AG09319 (cell line): Measurements from ENCODE around the gene MARCO.

Experiments used
- DNase-seq: peaks from one replicate; pipeline ENCODE4 v3.0.0-alpha.2; 2010; ENCODE audit warnings: low read depth; ENCODE audit errors: extremely low read depth
- TF ChIP-seq, protein P1 (sequence below): IDR thresholded peaks from 2 replicates; pipeline ENCODE4 v1.5.1; 2011; ENCODE audit warnings: low read depth, mild to moderate bottlenecking, inconsistent platforms, low read length, moderate library complexity

MARCO gene, protein sequence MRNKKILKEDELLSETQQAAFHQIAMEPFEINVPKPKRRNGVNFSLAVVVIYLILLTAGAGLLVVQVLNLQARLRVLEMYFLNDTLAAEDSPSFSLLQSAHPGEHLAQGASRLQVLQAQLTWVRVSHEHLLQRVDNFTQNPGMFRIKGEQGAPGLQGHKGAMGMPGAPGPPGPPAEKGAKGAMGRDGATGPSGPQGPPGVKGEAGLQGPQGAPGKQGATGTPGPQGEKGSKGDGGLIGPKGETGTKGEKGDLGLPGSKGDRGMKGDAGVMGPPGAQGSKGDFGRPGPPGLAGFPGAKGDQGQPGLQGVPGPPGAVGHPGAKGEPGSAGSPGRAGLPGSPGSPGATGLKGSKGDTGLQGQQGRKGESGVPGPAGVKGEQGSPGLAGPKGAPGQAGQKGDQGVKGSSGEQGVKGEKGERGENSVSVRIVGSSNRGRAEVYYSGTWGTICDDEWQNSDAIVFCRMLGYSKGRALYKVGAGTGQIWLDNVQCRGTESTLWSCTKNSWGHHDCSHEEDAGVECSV

DNA sequence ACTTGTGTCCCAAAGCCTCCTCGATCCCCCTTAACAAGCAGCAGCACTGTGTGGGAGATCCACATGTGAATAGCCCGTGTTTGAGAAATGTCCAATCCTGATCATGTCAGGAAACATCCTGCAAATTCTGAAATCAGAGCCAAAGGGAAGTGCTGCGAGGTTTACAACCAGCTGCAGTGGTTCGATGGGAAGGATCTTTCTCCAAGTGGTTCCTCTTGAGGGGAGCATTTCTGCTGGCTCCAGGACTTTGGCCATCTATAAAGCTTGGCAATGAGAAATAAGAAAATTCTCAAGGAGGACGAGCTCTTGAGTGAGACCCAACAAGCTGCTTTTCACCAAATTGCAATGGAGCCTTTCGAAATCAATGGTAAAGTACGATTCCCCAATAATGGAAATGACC lies at the start of gene MARCO:
TSS of gene MARCO (plus strand) at position 164 of the 400 bp plus-strand sequence. CDS start at position 271, 107 bp downstream.
- TF ChIP-seq, protein P1, sequence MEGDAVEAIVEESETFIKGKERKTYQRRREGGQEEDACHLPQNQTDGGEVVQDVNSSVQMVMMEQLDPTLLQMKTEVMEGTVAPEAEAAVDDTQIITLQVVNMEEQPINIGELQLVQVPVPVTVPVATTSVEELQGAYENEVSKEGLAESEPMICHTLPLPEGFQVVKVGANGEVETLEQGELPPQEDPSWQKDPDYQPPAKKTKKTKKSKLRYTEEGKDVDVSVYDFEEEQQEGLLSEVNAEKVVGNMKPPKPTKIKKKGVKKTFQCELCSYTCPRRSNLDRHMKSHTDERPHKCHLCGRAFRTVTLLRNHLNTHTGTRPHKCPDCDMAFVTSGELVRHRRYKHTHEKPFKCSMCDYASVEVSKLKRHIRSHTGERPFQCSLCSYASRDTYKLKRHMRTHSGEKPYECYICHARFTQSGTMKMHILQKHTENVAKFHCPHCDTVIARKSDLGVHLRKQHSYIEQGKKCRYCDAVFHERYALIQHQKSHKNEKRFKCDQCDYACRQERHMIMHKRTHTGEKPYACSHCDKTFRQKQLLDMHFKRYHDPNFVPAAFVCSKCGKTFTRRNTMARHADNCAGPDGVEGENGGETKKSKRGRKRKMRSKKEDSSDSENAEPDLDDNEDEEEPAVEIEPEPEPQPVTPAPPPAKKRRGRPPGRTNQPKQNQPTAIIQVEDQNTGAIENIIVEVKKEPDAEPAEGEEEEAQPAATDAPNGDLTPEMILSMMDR: no peak

DNA sequence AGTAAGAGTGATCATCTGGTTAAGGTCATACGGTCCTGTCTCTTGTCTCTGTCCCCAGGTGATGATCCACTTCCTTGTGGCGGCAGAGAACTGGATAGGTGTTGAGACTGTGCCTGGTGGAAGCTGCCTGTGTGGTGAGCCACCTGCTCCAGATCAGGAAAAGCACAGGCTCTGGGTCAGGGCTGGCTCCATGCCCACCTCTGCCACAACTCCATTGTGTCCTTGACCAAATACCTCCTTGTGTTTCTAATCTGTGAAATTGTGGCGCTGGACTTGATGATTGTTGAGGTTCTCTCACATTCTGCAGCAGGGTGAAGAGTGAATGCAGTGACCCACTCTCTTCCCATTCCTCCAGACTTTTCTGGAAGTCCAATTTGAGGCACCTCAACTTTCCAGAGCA lies 48.9 kb upstream of the MARCO start:
- DNase-seq: no peak
- TF ChIP-seq, protein P1: no peak

More for the DNA sequence above, at the start of gene MARCO:
- DNase-seq: no peak

DNA sequence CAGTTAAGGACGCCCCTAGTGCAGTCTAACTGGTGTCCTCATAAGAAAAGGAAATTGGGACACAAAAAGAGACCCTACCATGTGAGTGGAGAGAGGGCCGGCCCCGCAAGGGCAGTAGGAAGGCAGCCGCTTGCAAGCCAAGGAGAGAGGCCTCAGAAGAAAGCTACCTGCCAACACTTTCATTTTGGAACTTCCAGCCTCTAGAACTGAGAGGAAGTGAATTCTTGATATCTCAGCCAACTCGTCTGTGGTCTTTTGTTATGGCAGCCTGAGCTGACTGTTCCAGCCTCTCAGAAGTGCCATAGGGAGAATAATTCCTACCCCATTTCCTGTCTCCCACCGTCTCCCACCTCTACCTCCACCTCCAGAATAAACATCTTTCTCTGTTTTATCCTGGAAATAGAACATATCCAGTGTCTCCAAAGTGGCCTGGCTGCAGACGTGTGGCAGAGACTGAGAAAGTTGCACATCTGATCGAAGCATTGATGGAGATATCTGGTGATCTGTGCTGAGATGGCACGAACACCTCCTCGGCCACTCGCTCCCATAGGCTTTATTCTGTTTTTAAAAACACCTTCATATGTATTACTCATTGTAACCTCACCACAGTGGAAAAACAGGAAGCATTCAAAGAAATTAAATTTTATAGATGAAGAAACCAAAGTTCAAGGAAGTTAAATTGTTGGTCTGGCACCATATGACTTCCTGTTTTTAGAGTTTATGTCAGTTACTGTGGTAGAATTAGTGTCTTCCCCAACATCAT lies 39.5 kb upstream of the MARCO start:
- DNase-seq: no peak
- TF ChIP-seq, protein P1: no peak

- TF ChIP-seq, protein P1: no peak
These were observed 39.0 kb upstream of the MARCO start for GRCh38 chr2:118903029-118903351.

GRCh38 chr2:118903551-118904479 lies 38.2 kb upstream of the MARCO start:
- TF ChIP-seq, protein P1: no peak
- DNase-seq: no peak

More at GRCh38 chr2:118903029-118903351, 39.0 kb upstream of the MARCO start:
- no peak for DNase-seq

- TF ChIP-seq, protein P1: no peak
- DNase-seq: no peak
These were observed 36.8 kb upstream of the MARCO start for GRCh38 chr2:118905206-118905605.
